ENCODE results near the gene CAMTA1. TPM values are rescaled to one million over a fixed set of nuclear protein-coding genes. Genes with fewer than 3 reads are reported as not detected.
A peak's percentile ranks its signal among the peaks of the same experiment; 100 is the strongest.
"Not testable (repeated sequence)": the region's sequence is repeated elsewhere in the genome, so short reads cannot be mapped to it uniquely, and the experiment has no call there.

Gene CAMTA1
- total RNA-seq (2014; rRNA removed; shearing (Covaris generic)) = 98.8 and 102 TPM in 2 replicates

GRCh38 chr1:6785318-6785727 is at the start of gene CAMTA1:
Gene CAMTA1 (plus strand): TSS chr1:6785454. CDS start chr1:6785531, 77 bp downstream.
- H3K36me3 ChIP-seq (replicated peaks; ENCODE audit: control insufficient read depth, insufficient read depth, low read length) = no peaks in the 10 kb centered on the region
- H3K4me3 ChIP-seq (ENCODE audit: insufficient read depth, low read depth, low read length) = peak within 1 kb of the TSS; percentile 84
- DNase-seq = no peak
- H3K27me3 ChIP-seq (ENCODE audit: control insufficient read depth, insufficient read depth, low read length) = no peaks in the 10 kb centered on the region

- DNase-seq = no peak
- Histone ChIP-seq H3K36me3 (replicated peaks; ENCODE audit: control insufficient read depth, insufficient read depth, low read length) (no peaks in the 10 kb centered on the region), H3K27me3 (ENCODE audit: control insufficient read depth, insufficient read depth, low read length) (peaks cover 3% of the 10 kb centered on the region; the same call in 1 of the 2 replicates), H3K4me3 (ENCODE audit: insufficient read depth, low read depth, low read length) (no peak overlapping the region)
These were observed 46.1 kb upstream of the CAMTA1 start for GRCh38 chr1:6738987-6739676.

GRCh38 chr1:6742676-6743188 is 42.5 kb upstream of the CAMTA1 start:
- H3K36me3 ChIP-seq (replicated peaks; ENCODE audit: control insufficient read depth, insufficient read depth, low read length); H3K4me3 ChIP-seq (ENCODE audit: insufficient read depth, low read depth, low read length); DNase-seq; H3K27me3 ChIP-seq (ENCODE audit: control insufficient read depth, insufficient read depth, low read length): not testable (repeated sequence)

GRCh38 chr1:6743189-6744101 is 41.8 kb upstream of the CAMTA1 start:
- H3K36me3 ChIP-seq (replicated peaks; ENCODE audit: control insufficient read depth, insufficient read depth, low read length) = no peaks in the 10 kb centered on the region
- no peaks in the 10 kb centered on the region; the same call in 1 of the 2 replicates for H3K27me3 ChIP-seq (ENCODE audit: control insufficient read depth, insufficient read depth, low read length)
- DNase-seq = peak; percentile 54
- no peak overlapping the region for H3K4me3 ChIP-seq (ENCODE audit: insufficient read depth, low read depth, low read length)

- H3K27me3 ChIP-seq (ENCODE audit: control insufficient read depth, insufficient read depth, low read length) = no peaks in the 10 kb centered on the region; the same call in 1 of the 2 replicates
- DNase-seq = no peak
- no peak overlapping the region for H3K4me3 ChIP-seq (ENCODE audit: insufficient read depth, low read depth, low read length)
- H3K36me3 ChIP-seq (replicated peaks; ENCODE audit: control insufficient read depth, insufficient read depth, low read length) = no peaks in the 10 kb centered on the region
These were observed 40.2 kb upstream of the CAMTA1 start for GRCh38 chr1:6745073-6745472.

GRCh38 chr1:6747674-6748073 is 37.6 kb upstream of the CAMTA1 start:
- no peak overlapping the region for H3K4me3 ChIP-seq (ENCODE audit: insufficient read depth, low read depth, low read length)
- no peaks in the 10 kb centered on the region; the same call in 1 of the 2 replicates for H3K27me3 ChIP-seq (ENCODE audit: control insufficient read depth, insufficient read depth, low read length)
- no peak for DNase-seq
- no peaks in the 10 kb centered on the region for H3K36me3 ChIP-seq (replicated peaks; ENCODE audit: control insufficient read depth, insufficient read depth, low read length)

- DNase-seq = no peak
- Histone ChIP-seq H3K27me3 (ENCODE audit: control insufficient read depth, insufficient read depth, low read length) (no peaks in the 10 kb centered on the region; the same call in 1 of the 2 replicates), H3K4me3 (ENCODE audit: insufficient read depth, low read depth, low read length) (no peak overlapping the region), H3K36me3 (replicated peaks; ENCODE audit: control insufficient read depth, insufficient read depth, low read length) (no peaks in the 10 kb centered on the region)
These were observed 34.8 kb upstream of the CAMTA1 start for GRCh38 chr1:6750490-6750889.

GRCh38 chr1:6753320-6754140 is 31.7 kb upstream of the CAMTA1 start:
- Histone ChIP-seq H3K4me3 (ENCODE audit: insufficient read depth, low read depth, low read length) (no peak overlapping the region), H3K27me3 (ENCODE audit: control insufficient read depth, insufficient read depth, low read length) (no peaks in the 10 kb centered on the region), H3K36me3 (replicated peaks; ENCODE audit: control insufficient read depth, insufficient read depth, low read length) (no peaks in the 10 kb centered on the region)
- no peak for DNase-seq

GRCh38 chr1:6756457-6756856 is 28.8 kb upstream of the CAMTA1 start:
- Histone ChIP-seq H3K27me3 (ENCODE audit: control insufficient read depth, insufficient read depth, low read length) (no peaks in the 10 kb centered on the region), H3K4me3 (ENCODE audit: insufficient read depth, low read depth, low read length) (no peak overlapping the region), H3K36me3 (replicated peaks; ENCODE audit: control insufficient read depth, insufficient read depth, low read length) (no peaks in the 10 kb centered on the region)
- no peak for DNase-seq

GRCh38 chr1:6757719-6758435 is 27.4 kb upstream of the CAMTA1 start:
- Histone ChIP-seq H3K27me3 (ENCODE audit: control insufficient read depth, insufficient read depth, low read length) (no peaks in the 10 kb centered on the region), H3K36me3 (replicated peaks; ENCODE audit: control insufficient read depth, insufficient read depth, low read length) (no peaks in the 10 kb centered on the region), H3K4me3 (ENCODE audit: insufficient read depth, low read depth, low read length) (no peak overlapping the region)
- peak; percentile 71 for DNase-seq

- no peak for DNase-seq
- no peak overlapping the region for H3K4me3 ChIP-seq (ENCODE audit: insufficient read depth, low read depth, low read length)
- no peaks in the 10 kb centered on the region for H3K27me3 ChIP-seq (ENCODE audit: control insufficient read depth, insufficient read depth, low read length)
- no peaks in the 10 kb centered on the region for H3K36me3 ChIP-seq (replicated peaks; ENCODE audit: control insufficient read depth, insufficient read depth, low read length)
These were observed 24.0 kb upstream of the CAMTA1 start for GRCh38 chr1:6761196-6761737.

GRCh38 chr1:6762060-6762459 is 23.2 kb upstream of the CAMTA1 start:
- no peaks in the 10 kb centered on the region for H3K27me3 ChIP-seq (ENCODE audit: control insufficient read depth, insufficient read depth, low read length)
- DNase-seq = no peak
- no peak overlapping the region for H3K4me3 ChIP-seq (ENCODE audit: insufficient read depth, low read depth, low read length)
- no peaks in the 10 kb centered on the region for H3K36me3 ChIP-seq (replicated peaks; ENCODE audit: control insufficient read depth, insufficient read depth, low read length)

- DNase-seq = peak; percentile 69
- no peak overlapping the region for H3K4me3 ChIP-seq (ENCODE audit: insufficient read depth, low read depth, low read length)
- H3K27me3 ChIP-seq (ENCODE audit: control insufficient read depth, insufficient read depth, low read length) = no peaks in the 10 kb centered on the region
- no peaks in the 10 kb centered on the region for H3K36me3 ChIP-seq (replicated peaks; ENCODE audit: control insufficient read depth, insufficient read depth, low read length)
These were observed 14.4 kb upstream of the CAMTA1 start for GRCh38 chr1:6770751-6771440.
